ENCODE data around the gene SLC32A1. TPM values are rescaled to one million over a fixed set of nuclear protein-coding genes. Genes with fewer than 3 reads are reported as not detected.

The SLC32A1 gene
- total and polyA plus RNA-seq, 2 of the 13 experiments (the other 11 are each of a cell fraction or from before 2014, with no cell fraction given): not detected

- TF ChIP-seq CSRNP2 (CRISPR knock-in tag; conservative IDR thresholded peaks at IDR 0.05; ENCODE audit: low read depth) (no peak), FOXO4 (CRISPR knock-in tag; conservative IDR thresholded peaks at IDR 0.05) (no peak), PTBP1 (IDR thresholded peaks at IDR 0.05; ENCODE audit: low read depth, low read length, poor library complexity, severe bottlenecking) (no peak), ZNF564 (CRISPR knock-in tag; IDR thresholded peaks at IDR 0.05) (no peak), ISL2 (CRISPR knock-in tag; IDR thresholded peaks at IDR 0.05) (no peak), MED8 (CRISPR knock-in tag; IDR thresholded peaks at IDR 0.05; ENCODE audit: insufficient replicate concordance) (no peak), NR2F2 (IDR thresholded peaks at IDR 0.05; ENCODE audit: borderline replicate concordance, low read depth) (no peak), HNRNPK (IDR thresholded peaks at IDR 0.05; ENCODE audit: low read depth, low read length, poor library complexity, severe bottlenecking) (no peak), ZNF768 (CRISPR knock-in tag; IDR thresholded peaks at IDR 0.05) (no peak), ZNF639 (CRISPR knock-in tag; conservative IDR thresholded peaks at IDR 0.05) (no peak; the same call in 1 of the 2 replicates), TEF (CRISPR knock-in tag; IDR thresholded peaks at IDR 0.05) (no peak), ATF2 (CRISPR knock-in tag; IDR thresholded peaks at IDR 0.05) (no peak), SATB2 (CRISPR knock-in tag; IDR thresholded peaks at IDR 0.05) (no peak), ZNF772 (CRISPR knock-in tag; IDR thresholded peaks at IDR 0.05) (peak; percentile 66; the same call in 1 of the 2 replicates), ZIK1 (CRISPR knock-in tag; IDR thresholded peaks at IDR 0.05; ENCODE audit: borderline replicate concordance, low read depth) (no peak), CSRNP1 (CRISPR knock-in tag; IDR thresholded peaks at IDR 0.05) (no peak), CBX1 (IDR thresholded peaks at IDR 0.05; ENCODE audit: low read depth) (no peak), ZNF34 (CRISPR knock-in tag; IDR thresholded peaks at IDR 0.05; ENCODE audit: borderline replicate concordance) (no peak), E2F1 (CRISPR knock-in tag; IDR thresholded peaks at IDR 0.05) (no peak)
Measured at GRCh38 chr20:38726804-38727606, 2.7 kb downstream of the SLC32A1 start (continued).
